ENCODE measurements around the gene RANBP9. TPM values are rescaled to one million over a fixed set of nuclear protein-coding genes. Genes with fewer than 3 reads are reported as not detected.

Gene RANBP9
- total and polyA plus RNA-seq, 2 of the 13 experiments (the other 11 are each of a cell fraction or from before 2014, with no cell fraction given) = 26.6 to 30.6 TPM

- TF ChIP-seq, protein P1, sequence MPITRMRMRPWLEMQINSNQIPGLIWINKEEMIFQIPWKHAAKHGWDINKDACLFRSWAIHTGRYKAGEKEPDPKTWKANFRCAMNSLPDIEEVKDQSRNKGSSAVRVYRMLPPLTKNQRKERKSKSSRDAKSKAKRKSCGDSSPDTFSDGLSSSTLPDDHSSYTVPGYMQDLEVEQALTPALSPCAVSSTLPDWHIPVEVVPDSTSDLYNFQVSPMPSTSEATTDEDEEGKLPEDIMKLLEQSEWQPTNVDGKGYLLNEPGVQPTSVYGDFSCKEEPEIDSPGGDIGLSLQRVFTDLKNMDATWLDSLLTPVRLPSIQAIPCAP (CRISPR knock-in tag; IDR thresholded peaks at IDR 0.05; ENCODE audit: low read depth) = no peak; the same call in 1 of the 2 replicates
- TF ChIP-seq IRX3 (CRISPR knock-in tag; IDR thresholded peaks at IDR 0.05; ENCODE audit: borderline replicate concordance, low read depth) (peak; percentile 98), ZNF3 (CRISPR knock-in tag; IDR thresholded peaks at IDR 0.05) (0 out of 2 replicates have a peak, but pooled peaks have one; percentile 58), EP300 (IDR thresholded peaks at IDR 0.05; ENCODE audit: low read depth in 2 of 2, low read length in 2 of 2) (peak in 1 of 2 experiments; percentile 11; a peak in 1 of 4 replicates), EP300 (CRISPR knock-in tag; IDR thresholded peaks at IDR 0.05; ENCODE audit: borderline replicate concordance) (peak; percentile 57), ZNF282 (IDR thresholded peaks at IDR 0.05; ENCODE audit: partially characterized antibody) (no peak), CBX2 (IDR thresholded peaks at IDR 0.05; ENCODE audit: low read depth, low read length) (no peak), CBX2 (CRISPR knock-in tag; IDR thresholded peaks at IDR 0.05; ENCODE audit: low read depth) (peak; percentile 86; the same call in 1 of the 2 replicates), ZBTB21 (CRISPR knock-in tag; IDR thresholded peaks at IDR 0.05) (no peak), RELA (CRISPR knock-in tag; IDR thresholded peaks at IDR 0.05) (no peak), SIN3B (IDR thresholded peaks at IDR 0.05; ENCODE audit: low read length) (peak; percentile 55; the same call in 1 of the 2 replicates), JUNB (CRISPR knock-in tag; IDR thresholded peaks at IDR 0.05; ENCODE audit: borderline replicate concordance) (peak; percentile 72; the same call in 1 of the 2 replicates), ZNF773 (CRISPR knock-in tag; IDR thresholded peaks at IDR 0.05; ENCODE audit: borderline replicate concordance) (peak; percentile 34; the same call in 1 of the 2 replicates), ELF3 (CRISPR knock-in tag; IDR thresholded peaks at IDR 0.05) (peak; percentile 98), TP53 (CRISPR knock-in tag; conservative IDR thresholded peaks at IDR 0.05) (peak; percentile 63; the same call in 1 of the 2 replicates), KAT7 (CRISPR knock-in tag; IDR thresholded peaks at IDR 0.05; ENCODE audit: borderline replicate concordance) (peak; percentile 98; the same call in 1 of the 2 replicates), CEBPB (IDR thresholded peaks at IDR 0.05; ENCODE audit: borderline replicate concordance, low read depth, low read length) (no peak), MAFK (conservative IDR thresholded peaks at IDR 0.05 in 1 of 2, IDR thresholded peaks at IDR 0.05 in 1 of 2; ENCODE audit: low read length in 2 of 2) (no peak), MAFG (CRISPR knock-in tag; IDR thresholded peaks at IDR 0.05) (no peak), RARA (CRISPR knock-in tag; IDR thresholded peaks at IDR 0.05) (peak; percentile 78; the same call in 1 of the 2 replicates), ELF4 (CRISPR knock-in tag; IDR thresholded peaks at IDR 0.05; ENCODE audit: borderline replicate concordance) (peak; percentile 96)
- TF ChIP-seq, protein P2, sequence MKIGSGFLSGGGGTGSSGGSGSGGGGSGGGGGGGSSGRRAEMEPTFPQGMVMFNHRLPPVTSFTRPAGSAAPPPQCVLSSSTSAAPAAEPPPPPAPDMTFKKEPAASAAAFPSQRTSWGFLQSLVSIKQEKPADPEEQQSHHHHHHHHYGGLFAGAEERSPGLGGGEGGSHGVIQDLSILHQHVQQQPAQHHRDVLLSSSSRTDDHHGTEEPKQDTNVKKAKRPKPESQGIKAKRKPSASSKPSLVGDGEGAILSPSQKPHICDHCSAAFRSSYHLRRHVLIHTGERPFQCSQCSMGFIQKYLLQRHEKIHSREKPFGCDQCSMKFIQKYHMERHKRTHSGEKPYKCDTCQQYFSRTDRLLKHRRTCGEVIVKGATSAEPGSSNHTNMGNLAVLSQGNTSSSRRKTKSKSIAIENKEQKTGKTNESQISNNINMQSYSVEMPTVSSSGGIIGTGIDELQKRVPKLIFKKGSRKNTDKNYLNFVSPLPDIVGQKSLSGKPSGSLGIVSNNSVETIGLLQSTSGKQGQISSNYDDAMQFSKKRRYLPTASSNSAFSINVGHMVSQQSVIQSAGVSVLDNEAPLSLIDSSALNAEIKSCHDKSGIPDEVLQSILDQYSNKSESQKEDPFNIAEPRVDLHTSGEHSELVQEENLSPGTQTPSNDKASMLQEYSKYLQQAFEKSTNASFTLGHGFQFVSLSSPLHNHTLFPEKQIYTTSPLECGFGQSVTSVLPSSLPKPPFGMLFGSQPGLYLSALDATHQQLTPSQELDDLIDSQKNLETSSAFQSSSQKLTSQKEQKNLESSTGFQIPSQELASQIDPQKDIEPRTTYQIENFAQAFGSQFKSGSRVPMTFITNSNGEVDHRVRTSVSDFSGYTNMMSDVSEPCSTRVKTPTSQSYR (CRISPR knock-in tag; IDR thresholded peaks at IDR 0.05; ENCODE audit: borderline replicate concordance) = peak; percentile 20; the same call in 1 of the 2 replicates
- TF ChIP-seq, protein P3, sequence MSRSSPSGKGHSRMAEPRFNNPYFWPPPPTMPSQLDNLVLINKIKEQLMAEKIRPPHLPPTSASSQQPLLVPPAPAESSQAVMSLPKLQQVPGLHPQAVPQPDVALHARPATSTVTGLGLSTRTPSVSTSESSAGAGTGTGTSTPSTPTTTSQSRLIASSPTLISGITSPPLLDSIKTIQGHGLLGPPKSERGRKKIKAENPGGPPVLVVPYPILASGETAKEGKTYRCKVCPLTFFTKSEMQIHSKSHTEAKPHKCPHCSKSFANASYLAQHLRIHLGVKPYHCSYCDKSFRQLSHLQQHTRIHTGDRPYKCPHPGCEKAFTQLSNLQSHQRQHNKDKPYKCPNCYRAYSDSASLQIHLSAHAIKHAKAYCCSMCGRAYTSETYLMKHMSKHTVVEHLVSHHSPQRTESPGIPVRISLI (CRISPR knock-in tag; IDR thresholded peaks at IDR 0.05; ENCODE audit: borderline replicate concordance) = peak; percentile 78
- TF ChIP-seq, protein P4, sequence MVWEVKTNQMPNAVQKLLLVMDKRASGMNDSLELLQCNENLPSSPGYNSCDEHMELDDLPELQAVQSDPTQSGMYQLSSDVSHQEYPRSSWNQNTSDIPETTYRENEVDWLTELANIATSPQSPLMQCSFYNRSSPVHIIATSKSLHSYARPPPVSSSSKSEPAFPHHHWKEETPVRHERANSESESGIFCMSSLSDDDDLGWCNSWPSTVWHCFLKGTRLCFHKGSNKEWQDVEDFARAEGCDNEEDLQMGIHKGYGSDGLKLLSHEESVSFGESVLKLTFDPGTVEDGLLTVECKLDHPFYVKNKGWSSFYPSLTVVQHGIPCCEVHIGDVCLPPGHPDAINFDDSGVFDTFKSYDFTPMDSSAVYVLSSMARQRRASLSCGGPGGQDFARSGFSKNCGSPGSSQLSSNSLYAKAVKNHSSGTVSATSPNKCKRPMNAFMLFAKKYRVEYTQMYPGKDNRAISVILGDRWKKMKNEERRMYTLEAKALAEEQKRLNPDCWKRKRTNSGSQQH (CRISPR knock-in tag; IDR thresholded peaks at IDR 0.05; ENCODE audit: low read depth) = peak; percentile 99; the same call in 1 of the 2 replicates
These were observed 96.5 kb downstream of the RANBP9 start, which contains the start of gene NOL7 (continued) for GRCh38 chr6:13614926-13615791.
